ENCODE measurements around the gene AHRR.

- TF ChIP-seq CTCF (IDR thresholded peaks at IDR 0.05): no peak
- no peak for TF ChIP-seq POLR2A (IDR thresholded peaks at IDR 0.05)
Observed at GRCh38 chr5:374631-375335, 53.3 kb downstream of the AHRR start.
